GM18873 (cell line): Measurements from ENCODE around the gene ZNF248.
"Not testable (repeated sequence)": the region's sequence is repeated elsewhere in the genome, so short reads cannot be mapped to it uniquely, and the experiment has no call there.

Experiments
- ATAC-seq: cut with Tn5 transposase; IDR thresholded peaks from one replicate; pipeline ENCODE4 v1.9.1; 2021; ENCODE audit warnings: mild to moderate bottlenecking, moderate library complexity, moderate number of reproducible peaks; ENCODE audit not compliant: unreplicated experiment, low FRiP score

ZNF248 gene

GRCh38 chr10:37857287-37858211, at the start of gene ZNF248:
Gene ZNF248, minus strand, starts transcription at chr10:37857610. Its CDS starts 1,300 bp downstream, at chr10:37856310.
- ATAC-seq = peak; percentile 94

GRCh38 chr10:37906382-37906781, 49.0 kb upstream of the ZNF248 start:
- ATAC-seq = no peak

GRCh38 chr10:37896436-37896835, 39.0 kb upstream of the ZNF248 start:
- no peak for ATAC-seq

- no peak for ATAC-seq
Measured at GRCh38 chr10:37895674-37896073, 38.3 kb upstream of the ZNF248 start.

- no peak for ATAC-seq
Measured at GRCh38 chr10:37885850-37886249, 28.4 kb upstream of the ZNF248 start.

GRCh38 chr10:37872955-37873354, 15.5 kb upstream of the ZNF248 start:
- no peak for ATAC-seq

GRCh38 chr10:37872283-37872682, 14.9 kb upstream of the ZNF248 start:
- ATAC-seq = no peak

GRCh38 chr10:37871568-37872251, 14.3 kb upstream of the ZNF248 start:
- no peak for ATAC-seq

- no peak for ATAC-seq
Measured at GRCh38 chr10:37871143-37871542, 13.7 kb upstream of the ZNF248 start.

- ATAC-seq = no peak
Measured at GRCh38 chr10:37868796-37869195, 11.4 kb upstream of the ZNF248 start.

GRCh38 chr10:37865957-37866803, 8.8 kb upstream of the ZNF248 start:
- ATAC-seq = peak; percentile 44

- no peak for ATAC-seq
Measured at GRCh38 chr10:37865264-37865663, 7.9 kb upstream of the ZNF248 start.

GRCh38 chr10:37860494-37861190, 3.2 kb upstream of the ZNF248 start:
- ATAC-seq = no peak

- not testable (repeated sequence) for ATAC-seq
Measured at GRCh38 chr10:37859270-37859669, 1.9 kb upstream of the ZNF248 start.

GRCh38 chr10:37856881-37857286, 526 bp downstream of the ZNF248 start:
- ATAC-seq = peak; percentile 10

GRCh38 chr10:37855636-37856035, 1.8 kb downstream of the ZNF248 start:
- ATAC-seq = no peak

GRCh38 chr10:37854626-37855025, 2.8 kb downstream of the ZNF248 start:
- no peak for ATAC-seq

- ATAC-seq = no peak
Measured at GRCh38 chr10:37844644-37845043, 12.8 kb downstream of the ZNF248 start.

- ATAC-seq = no peak
Measured at GRCh38 chr10:37839243-37839642, 18.2 kb downstream of the ZNF248 start.
